ENCODE data around the gene METTL15. TPM values are rescaled to one million over a fixed set of nuclear protein-coding genes. Genes with fewer than 3 reads are reported as not detected.

METTL15 gene
- total and polyA plus RNA-seq, 10 donors, result 3.7 to 23.7 (median 15.5) TPM

GRCh38 chr11:28223994-28224393, 115.8 kb downstream of the METTL15 start:
- Histone ChIP-seq H3K27me3 (replicated peaks in 1 of 7) (no peaks in the 10 kb centered on the region), H3K9me3 (no peaks in the 10 kb centered on the region), H3K4me1 (no peaks in the 10 kb centered on the region), H3K36me3 (peaks cover 0 to under 1% (median 0%) of the 10 kb centered on the region in 6 donors), H3K4me3 (no peak overlapping the region), H3K27ac (no peak overlapping the region)
- 63 to 88% (median 84%) methylated on average over 2 of the region's 2 CpGs for WGBS, 5 donors
- intact Hi-C loops (cut with DNase I; ENCODE audit: low total_unique reads), result no loop called here
- TF ChIP-seq POLR2A (IDR thresholded peaks at IDR 0.05), result no peak
- TF ChIP-seq POLR2AphosphoS5 (IDR thresholded peaks at IDR 0.05), result no peak
- no peak for TF ChIP-seq CTCF (IDR thresholded peaks at IDR 0.05 in 8 of 11, conservative IDR thresholded peaks at IDR 0.05 in 3 of 11)
- DNase-seq, result no peak

GRCh38 chr11:28227460-28227859, 119.3 kb downstream of the METTL15 start:
- Histone ChIP-seq H3K4me3 (no peak overlapping the region), H3K9me3 (no peaks in the 10 kb centered on the region), H3K27me3 (replicated peaks in 1 of 7) (no peaks in the 10 kb centered on the region), H3K27ac (no peak overlapping the region), H3K36me3 (peaks cover 0 to 8% (median 0%) of the 10 kb centered on the region in 6 donors), H3K4me1 (no peaks in the 10 kb centered on the region)
- intact Hi-C loops (cut with DNase I; ENCODE audit: low total_unique reads), result no loop called here
- WGBS, 5 donors, result 85 to 94% (median 93%) methylated on average over 1 of the region's 1 CpG
- TF ChIP-seq POLR2A (IDR thresholded peaks at IDR 0.05) (no peak), CTCF (IDR thresholded peaks at IDR 0.05 in 8 of 11, conservative IDR thresholded peaks at IDR 0.05 in 3 of 11) (no peak), POLR2AphosphoS5 (IDR thresholded peaks at IDR 0.05) (no peak)
- DNase-seq, result no peak

- H3K27ac ChIP-seq, result no peak overlapping the region
- H3K4me1 ChIP-seq, result no peaks in the 10 kb centered on the region
Observed at GRCh38 chr11:28228196-28228895, 120.2 kb downstream of the METTL15 start.

More at GRCh38 chr11:28228196-28228895, 120.2 kb downstream of the METTL15 start:
- DNase-seq, result no peak
- Histone ChIP-seq H3K9me3 (no peaks in the 10 kb centered on the region), H3K27me3 (replicated peaks in 1 of 7) (no peaks in the 10 kb centered on the region), H3K36me3 (peaks cover 0 to 8% (median 0%) of the 10 kb centered on the region in 6 donors), H3K4me3 (no peak overlapping the region)
- intact Hi-C loops (cut with DNase I; ENCODE audit: low total_unique reads), result no loop called here
- TF ChIP-seq POLR2AphosphoS5 (IDR thresholded peaks at IDR 0.05), result no peak
- no peak for TF ChIP-seq POLR2A (IDR thresholded peaks at IDR 0.05)
- TF ChIP-seq CTCF (IDR thresholded peaks at IDR 0.05 in 8 of 11, conservative IDR thresholded peaks at IDR 0.05 in 3 of 11), result no peak
